ENCODE measurements around the gene MPP3.

- TF ChIP-seq ZNF121 (tag by site-specific recombination; IDR thresholded peaks at IDR 0.05) (no peak), CTCF (tag by site-specific recombination; IDR thresholded peaks at IDR 0.05) (no peak), ZNF776 (tag by site-specific recombination; IDR thresholded peaks at IDR 0.05; ENCODE audit: borderline replicate concordance) (no peak), ZNF596 (tag by site-specific recombination; IDR thresholded peaks at IDR 0.05) (no peak), ZNF132 (tag by site-specific recombination; IDR thresholded peaks at IDR 0.05; ENCODE audit: borderline replicate concordance) (no peak), ZNF510 (tag by site-specific recombination; IDR thresholded peaks at IDR 0.05; ENCODE audit: insufficient replicate concordance) (no peak), ZFP69B (tag by site-specific recombination; IDR thresholded peaks at IDR 0.05) (no peak), ZBTB1 (tag by site-specific recombination; IDR thresholded peaks at IDR 0.05) (no peak), TRIM28 (IDR thresholded peaks at IDR 0.05; ENCODE audit: borderline replicate concordance, low read length) (no peak), ZNF274 (IDR thresholded peaks at IDR 0.05; ENCODE audit: low read length) (no peak), ZNF274 (tag by site-specific recombination; IDR thresholded peaks at IDR 0.05; ENCODE audit: borderline replicate concordance) (no peak), HOXA7 (CRISPR knock-in tag; IDR thresholded peaks at IDR 0.05; ENCODE audit: borderline replicate concordance) (no peak), KLF16 (tag by site-specific recombination; IDR thresholded peaks at IDR 0.05) (no peak)
Observed at GRCh38 chr17:43881181-43881580, 48.2 kb upstream of the MPP3 start.
